Measurements from ENCODE around the gene CDC42BPA. TPM values are rescaled to one million over a fixed set of nuclear protein-coding genes. Genes with fewer than 3 reads are reported as not detected.
"Not testable (repeated sequence)": the region's sequence is repeated elsewhere in the genome, so short reads cannot be mapped to it uniquely, and the experiment has no call there.

Gene CDC42BPA
- total RNA-seq, 4 donors from 2014 or later, result 33.3 to 92.7 (median 39.9) TPM

GRCh38 chr1:227298512-227299240 lies 19.6 kb downstream of the CDC42BPA start:
- TF ChIP-seq CTCF (IDR thresholded peaks at IDR 0.05), result no peak
- DNase-seq (ENCODE audit: low spot score) (no peak), ATAC-seq (ENCODE audit: low FRiP score) (no peak)

- DNase-seq (ENCODE audit: low spot score) (no peak), ATAC-seq (ENCODE audit: low FRiP score) (no peak)
- TF ChIP-seq CTCF (IDR thresholded peaks at IDR 0.05), result no peak
Measured at GRCh38 chr1:227297073-227297793, 21.1 kb downstream of the CDC42BPA start.

- ATAC-seq (ENCODE audit: low FRiP score) (no peak), DNase-seq (ENCODE audit: low spot score) (no peak)
- no peak for TF ChIP-seq CTCF (IDR thresholded peaks at IDR 0.05)
Measured at GRCh38 chr1:227295609-227296008, 22.7 kb downstream of the CDC42BPA start.

GRCh38 chr1:227285745-227286144 lies 32.5 kb downstream of the CDC42BPA start:
- TF ChIP-seq CTCF (IDR thresholded peaks at IDR 0.05), result no peak
- DNase-seq (ENCODE audit: low spot score), result no peak

GRCh38 chr1:227281371-227281770 lies 36.9 kb downstream of the CDC42BPA start:
- no peak for TF ChIP-seq CTCF (IDR thresholded peaks at IDR 0.05)
- no peak for DNase-seq (ENCODE audit: low spot score)
- ATAC-seq (ENCODE audit: low FRiP score), result no peak

More at GRCh38 chr1:227285745-227286144, 32.5 kb downstream of the CDC42BPA start:
- ATAC-seq (ENCODE audit: low FRiP score), result no peak

- DNase-seq (ENCODE audit: low spot score) (no peak), ATAC-seq (ENCODE audit: low FRiP score) (no peak)
- TF ChIP-seq CTCF (IDR thresholded peaks at IDR 0.05), result no peak
Measured at GRCh38 chr1:227280836-227281235, 37.5 kb downstream of the CDC42BPA start.

GRCh38 chr1:227276156-227276693 lies 42.1 kb downstream of the CDC42BPA start:
- ATAC-seq (ENCODE audit: low FRiP score); DNase-seq (ENCODE audit: low spot score): not testable (repeated sequence)

All from omental fat pad (tissue), 4 donors.